Measurements from ENCODE around the gene DYNLT4. TPM values are rescaled to one million over a fixed set of nuclear protein-coding genes. Genes with fewer than 3 reads are reported as not detected.
A peak's percentile ranks its signal among the peaks of the same experiment; 100 is the strongest.
"Not testable (repeated sequence)": the region's sequence is repeated elsewhere in the genome, so short reads cannot be mapped to it uniquely, and the experiment has no call there.

The DYNLT4 gene
- total RNA-seq, 4 donors from 2014 or later: not detected

DNA sequence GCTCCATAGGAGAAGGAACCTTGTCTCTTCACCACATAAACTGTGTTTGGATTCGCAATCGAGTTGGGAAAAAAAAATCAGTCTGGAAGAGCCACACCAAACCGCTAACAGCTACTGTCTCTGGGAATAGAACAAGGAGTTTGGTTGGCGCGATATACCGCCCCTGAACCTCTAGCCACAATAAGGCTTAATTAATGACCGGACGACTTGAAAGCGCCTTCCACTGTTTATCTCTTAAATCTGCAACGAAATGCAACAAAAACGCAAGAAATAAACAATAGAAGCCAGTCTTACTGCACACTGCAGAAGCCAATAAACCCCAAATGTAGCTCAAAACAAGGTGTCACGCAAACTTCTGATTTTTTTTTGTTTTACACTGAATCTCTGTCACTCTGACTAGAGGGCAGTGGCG is 12.1 kb upstream of the DYNLT4 start:
- Histone ChIP-seq H3K4me1 (peaks cover 39% of the 10 kb centered on the region), H3K27me3 (no peaks in the 10 kb centered on the region), H3K27ac (peak overlapping the region; percentile 91), H3K36me3 (no peaks in the 10 kb centered on the region), H3K9me3 (no peaks in the 10 kb centered on the region), H3K4me3 (peak overlapping the region; percentile 57)
- peak in 1 of 2 donors; percentile 39 for DNase-seq (ENCODE audit: low spot score in 2 of 2)
- TF ChIP-seq EP300 (IDR thresholded peaks at IDR 0.05) (no peak), POLR2A (IDR thresholded peaks at IDR 0.05) (no peak), POLR2AphosphoS5 (IDR thresholded peaks at IDR 0.05) (no peak)
- TF ChIP-seq, protein P1, sequence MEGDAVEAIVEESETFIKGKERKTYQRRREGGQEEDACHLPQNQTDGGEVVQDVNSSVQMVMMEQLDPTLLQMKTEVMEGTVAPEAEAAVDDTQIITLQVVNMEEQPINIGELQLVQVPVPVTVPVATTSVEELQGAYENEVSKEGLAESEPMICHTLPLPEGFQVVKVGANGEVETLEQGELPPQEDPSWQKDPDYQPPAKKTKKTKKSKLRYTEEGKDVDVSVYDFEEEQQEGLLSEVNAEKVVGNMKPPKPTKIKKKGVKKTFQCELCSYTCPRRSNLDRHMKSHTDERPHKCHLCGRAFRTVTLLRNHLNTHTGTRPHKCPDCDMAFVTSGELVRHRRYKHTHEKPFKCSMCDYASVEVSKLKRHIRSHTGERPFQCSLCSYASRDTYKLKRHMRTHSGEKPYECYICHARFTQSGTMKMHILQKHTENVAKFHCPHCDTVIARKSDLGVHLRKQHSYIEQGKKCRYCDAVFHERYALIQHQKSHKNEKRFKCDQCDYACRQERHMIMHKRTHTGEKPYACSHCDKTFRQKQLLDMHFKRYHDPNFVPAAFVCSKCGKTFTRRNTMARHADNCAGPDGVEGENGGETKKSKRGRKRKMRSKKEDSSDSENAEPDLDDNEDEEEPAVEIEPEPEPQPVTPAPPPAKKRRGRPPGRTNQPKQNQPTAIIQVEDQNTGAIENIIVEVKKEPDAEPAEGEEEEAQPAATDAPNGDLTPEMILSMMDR (IDR thresholded peaks at IDR 0.05): no peak
- 12% methylated on average over 13 of the region's 13 CpGs for WGBS

DNA sequence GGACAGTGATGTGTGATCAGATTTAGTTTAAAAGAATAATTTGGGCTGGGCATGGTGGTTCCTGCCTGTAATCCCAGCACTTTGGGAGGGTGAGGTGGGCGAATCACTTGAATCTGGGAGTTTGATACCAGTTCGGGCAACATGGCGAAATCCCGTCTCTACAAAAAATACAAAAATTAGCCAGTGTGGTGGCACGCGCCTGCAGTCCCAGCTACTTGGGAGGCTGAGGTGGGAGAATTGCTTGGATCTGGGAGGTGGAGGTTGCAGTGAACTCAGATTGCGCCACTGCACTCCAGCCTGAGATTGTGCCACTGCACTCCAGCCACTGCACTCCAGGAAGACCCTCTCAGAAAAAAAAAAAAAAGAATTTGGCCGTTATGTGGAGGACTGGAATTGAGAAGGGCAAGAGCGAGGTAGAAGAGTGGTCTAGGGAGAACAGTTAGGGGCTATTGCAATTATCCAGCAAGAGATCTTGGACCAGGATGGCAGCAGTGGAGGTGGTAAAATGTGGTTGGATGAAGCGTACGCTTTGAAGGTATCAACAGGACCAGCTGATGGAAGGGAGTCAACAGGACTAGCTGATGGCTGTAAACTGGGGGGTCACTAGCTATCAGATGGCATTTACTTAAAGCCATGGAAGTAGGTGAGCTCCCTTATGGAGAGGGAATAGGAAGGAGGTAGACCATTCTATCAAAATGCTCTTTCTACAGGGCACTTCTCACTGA is 10.8 kb upstream of the DYNLT4 start:
- peak overlapping the region; percentile 26 for H3K27ac ChIP-seq
- 93% methylated on average over 11 of the region's 11 CpGs for whole genome bisulfite sequencing
- no peaks in the 10 kb centered on the region for H3K36me3 ChIP-seq
- no peaks in the 10 kb centered on the region for H3K27me3 ChIP-seq
- no peak overlapping the region for H3K4me3 ChIP-seq
- TF ChIP-seq POLR2A (IDR thresholded peaks at IDR 0.05) (no peak), EP300 (IDR thresholded peaks at IDR 0.05) (no peak), POLR2AphosphoS5 (IDR thresholded peaks at IDR 0.05) (no peak)
- TF ChIP-seq, protein P1 (IDR thresholded peaks at IDR 0.05): no peak
- H3K9me3 ChIP-seq: no peaks in the 10 kb centered on the region
- peaks cover 51% of the 10 kb centered on the region for H3K4me1 ChIP-seq
- peak in 1 of 2 donors; percentile 41 for DNase-seq (ENCODE audit: low spot score in 2 of 2)

DNA sequence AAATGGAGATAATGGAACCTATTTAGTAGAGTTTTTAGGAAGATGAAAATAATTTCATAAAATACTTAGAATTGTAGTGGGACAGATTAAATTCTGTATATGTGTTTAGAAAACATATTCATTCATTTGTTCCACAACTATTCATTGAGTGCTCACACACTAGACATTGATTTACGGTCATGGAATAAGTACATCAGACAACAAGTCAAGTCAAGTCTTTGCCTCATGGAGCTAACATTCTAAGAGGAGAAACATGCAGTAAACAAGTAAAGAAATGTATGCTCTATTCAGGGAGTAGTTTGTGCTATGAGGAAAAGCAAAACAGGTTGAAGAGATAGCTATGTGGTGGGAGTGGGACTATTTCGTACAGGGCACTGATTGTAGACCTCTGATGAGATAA is 10.2 kb upstream of the DYNLT4 start:
- Histone ChIP-seq H3K27me3 (no peaks in the 10 kb centered on the region), H3K36me3 (no peaks in the 10 kb centered on the region), H3K27ac (peak overlapping the region; percentile 26), H3K9me3 (no peaks in the 10 kb centered on the region), H3K4me1 (peaks cover 55% of the 10 kb centered on the region), H3K4me3 (no peak overlapping the region)
- no peak for TF ChIP-seq POLR2AphosphoS5 (IDR thresholded peaks at IDR 0.05)
- no peak for TF ChIP-seq EP300 (IDR thresholded peaks at IDR 0.05)
- TF ChIP-seq, protein P1 (IDR thresholded peaks at IDR 0.05): no peak
- no peak for TF ChIP-seq POLR2A (IDR thresholded peaks at IDR 0.05)
- no peak for DNase-seq (ENCODE audit: low spot score in 2 of 2)
- WGBS: 76% methylated on average over 2 of the region's 2 CpGs

DNA sequence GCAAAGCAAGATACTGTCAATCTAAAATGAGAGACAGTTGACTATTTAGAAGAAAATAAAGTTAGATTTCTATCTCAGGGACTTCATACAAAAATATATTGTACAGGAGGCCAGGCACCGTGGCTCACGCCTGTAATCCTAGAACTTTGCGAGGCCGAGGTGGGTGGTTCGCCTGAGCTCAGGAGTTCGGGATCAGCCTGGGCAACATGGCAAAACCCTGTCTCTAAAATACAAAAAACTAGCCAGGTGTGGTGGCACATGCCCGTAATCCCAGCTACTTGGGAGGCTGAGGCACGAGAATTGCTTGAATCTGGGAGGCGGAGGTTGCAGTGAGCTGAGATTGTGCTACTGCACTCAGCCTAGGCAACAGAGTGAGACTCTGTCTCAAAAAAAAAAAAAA is 8.8 kb upstream of the DYNLT4 start:
- H3K4me1 ChIP-seq: peaks cover 67% of the 10 kb centered on the region

DNA sequence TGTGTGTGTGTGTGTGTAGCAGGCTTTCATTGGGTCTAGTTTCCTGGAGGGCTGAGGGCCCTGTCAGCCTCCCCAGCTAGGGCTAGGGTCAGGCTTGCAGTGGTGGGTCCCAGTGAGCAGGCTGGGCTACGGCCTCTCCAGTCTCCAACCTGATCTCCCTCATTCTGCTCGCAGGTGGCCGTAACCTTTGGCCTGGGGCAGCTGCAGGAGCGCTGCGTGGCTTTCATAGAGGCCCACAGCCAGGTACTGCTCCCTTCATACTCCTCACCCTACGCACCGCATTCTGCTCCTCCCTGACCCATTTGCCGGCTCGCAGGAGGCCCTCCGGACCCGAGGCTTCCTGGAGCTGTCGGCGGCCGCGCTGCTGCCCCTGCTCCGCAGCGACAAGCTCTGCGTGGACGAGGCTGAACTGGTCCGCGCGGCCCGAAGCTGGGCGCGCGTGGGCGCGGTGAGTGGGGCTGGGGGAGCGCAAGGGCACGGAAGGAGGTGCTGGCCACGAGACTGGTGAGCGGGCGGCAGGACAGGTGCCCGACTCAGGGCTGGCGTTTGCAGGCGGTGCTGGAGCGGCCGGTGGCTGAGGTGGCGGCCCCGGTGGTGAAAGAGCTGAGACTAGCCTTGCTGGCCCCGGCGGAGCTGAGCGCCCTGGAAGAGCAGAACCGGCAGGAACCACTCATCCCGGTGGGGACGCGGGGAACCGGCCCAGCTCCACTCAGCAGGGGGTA is 5.8 kb upstream of the DYNLT4 start:
- WGBS: 71% methylated on average over 34 of the region's 48 CpGs
- peak overlapping the region; percentile 94 for H3K27ac ChIP-seq
- peak in 1 of 2 donors; percentile 80 for DNase-seq (ENCODE audit: low spot score in 2 of 2)
- H3K36me3 ChIP-seq: no peaks in the 10 kb centered on the region
- H3K27me3 ChIP-seq: no peaks in the 10 kb centered on the region
- no peaks in the 10 kb centered on the region for H3K9me3 ChIP-seq
- H3K4me1 ChIP-seq: peaks cover 79% of the 10 kb centered on the region
- H3K4me3 ChIP-seq: peak overlapping the region; percentile 53
- TF ChIP-seq POLR2A (IDR thresholded peaks at IDR 0.05) (no peak), POLR2AphosphoS5 (IDR thresholded peaks at IDR 0.05) (no peak), EP300 (IDR thresholded peaks at IDR 0.05) (no peak)
- TF ChIP-seq, protein P1 (IDR thresholded peaks at IDR 0.05): no peak

More for the DNA sequence above, 8.8 kb upstream of the DYNLT4 start:
- DNase-seq (ENCODE audit: low spot score in 2 of 2); H3K4me3 ChIP-seq; H3K9me3 ChIP-seq; H3K27me3 ChIP-seq; H3K36me3 ChIP-seq: not testable (repeated sequence)
- peak overlapping the region; percentile 42 for H3K27ac ChIP-seq
- WGBS: 83% methylated on average over 9 of the region's 9 CpGs

Measured in suprapubic skin (tissue), 4 donors.